Embryonic facial prominence (tissue), 1 donor: Measurements from ENCODE around the gene LHFPL6.

ENCODE experiments used
- DNase-seq: peaks from one replicate; pipeline ENCODE4 v3.0.0-alpha.2; 2016; ENCODE audit errors: extremely low spot score

LHFPL6 gene

DNA sequence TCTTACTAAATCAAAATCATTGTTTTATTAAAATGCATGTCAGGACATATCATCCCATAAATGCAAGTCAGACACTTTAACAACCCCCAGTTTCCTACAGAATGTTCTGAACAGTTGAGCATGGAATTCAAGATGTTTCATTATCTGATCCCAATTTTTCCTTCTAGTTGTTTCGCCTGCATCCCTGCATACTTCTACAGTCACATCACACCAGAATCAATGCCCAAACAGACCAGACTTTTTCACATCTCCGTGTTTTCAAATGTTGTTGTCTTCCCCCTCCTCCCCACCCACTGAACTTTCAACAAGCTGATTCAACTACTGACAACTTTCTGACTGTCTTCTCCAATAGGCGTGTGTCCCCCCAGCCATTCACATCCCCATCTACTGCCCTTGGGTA lies 48.6 kb downstream of the LHFPL6 start:
- DNase-seq = no peak

DNA sequence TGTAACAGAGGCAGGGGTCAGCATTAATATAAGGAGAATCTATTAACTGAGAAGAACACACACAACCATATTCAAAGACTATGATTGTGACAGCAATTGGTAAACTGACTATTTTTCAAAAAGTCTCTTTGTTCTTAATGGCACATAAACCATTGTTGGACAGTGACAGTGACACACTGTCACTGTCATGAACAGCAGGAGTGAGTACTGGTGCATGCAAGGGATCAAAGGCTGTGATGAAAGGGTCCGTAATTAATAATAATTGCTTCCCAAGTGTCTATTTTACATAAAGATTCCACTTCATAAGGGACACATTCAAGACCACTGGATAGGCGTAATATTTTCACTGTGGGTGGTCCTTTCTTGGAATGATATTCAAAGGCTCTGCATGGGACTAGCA lies 50.7 kb downstream of the LHFPL6 start:
- no peak for DNase-seq

DNA sequence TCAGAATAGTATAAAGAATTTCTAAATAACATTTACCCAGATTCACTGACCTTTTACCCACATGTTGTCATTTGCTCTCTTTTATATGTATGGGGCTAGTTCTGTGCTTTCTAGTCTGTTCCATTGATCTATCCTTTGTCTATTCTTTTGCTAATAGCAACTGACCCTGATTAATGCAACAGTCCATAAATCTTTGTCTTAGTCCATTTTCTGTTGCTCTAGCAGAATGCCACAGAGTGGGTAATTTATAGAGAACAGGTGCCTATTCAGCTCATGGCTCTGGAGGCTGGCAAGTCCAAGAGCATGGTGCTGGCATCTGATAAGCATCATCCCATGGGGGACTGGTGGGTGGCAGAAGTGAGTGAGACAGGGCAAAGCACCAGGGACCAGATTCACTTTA lies 52.1 kb downstream of the LHFPL6 start:
- no peak for DNase-seq

DNA sequence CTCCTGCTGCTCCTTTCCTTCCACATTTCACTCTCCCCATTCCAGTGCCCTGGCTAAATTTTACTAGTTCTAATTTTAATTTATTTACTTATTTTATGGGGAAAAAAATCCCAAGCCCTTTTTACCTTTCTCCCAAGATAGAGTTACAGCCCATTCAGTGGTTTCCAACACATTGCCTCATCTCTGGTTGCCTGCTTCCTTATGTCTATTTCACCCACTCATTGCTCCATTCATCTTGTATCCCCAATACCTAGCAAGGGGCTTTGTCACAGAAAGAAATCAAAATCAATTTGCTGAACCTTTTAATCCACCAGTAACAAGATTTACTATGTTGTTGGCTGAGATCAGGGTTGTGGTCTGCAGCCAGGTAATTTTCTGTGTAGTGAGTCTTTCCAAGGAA lies 55.9 kb downstream of the LHFPL6 start:
- no peak for DNase-seq

DNA sequence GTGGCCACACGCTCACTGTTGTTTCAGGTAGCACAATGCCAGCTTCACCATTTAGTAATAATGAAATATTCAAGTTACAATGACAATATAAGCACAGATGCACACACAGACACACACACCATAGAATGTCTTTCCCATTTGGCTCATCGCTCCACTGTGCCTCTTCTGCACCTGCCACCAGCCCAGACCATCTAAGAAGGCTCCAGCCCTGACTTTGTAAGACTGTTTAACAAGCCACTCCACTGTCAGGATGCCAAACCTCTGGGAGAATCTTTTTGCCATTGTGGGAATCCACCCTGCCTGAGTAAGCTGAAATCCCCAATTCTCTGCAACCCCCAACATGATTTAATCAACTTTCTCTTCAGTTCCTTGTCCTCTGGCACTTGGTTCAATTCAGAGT lies 60.6 kb downstream of the LHFPL6 start:
- no peak for DNase-seq

DNA sequence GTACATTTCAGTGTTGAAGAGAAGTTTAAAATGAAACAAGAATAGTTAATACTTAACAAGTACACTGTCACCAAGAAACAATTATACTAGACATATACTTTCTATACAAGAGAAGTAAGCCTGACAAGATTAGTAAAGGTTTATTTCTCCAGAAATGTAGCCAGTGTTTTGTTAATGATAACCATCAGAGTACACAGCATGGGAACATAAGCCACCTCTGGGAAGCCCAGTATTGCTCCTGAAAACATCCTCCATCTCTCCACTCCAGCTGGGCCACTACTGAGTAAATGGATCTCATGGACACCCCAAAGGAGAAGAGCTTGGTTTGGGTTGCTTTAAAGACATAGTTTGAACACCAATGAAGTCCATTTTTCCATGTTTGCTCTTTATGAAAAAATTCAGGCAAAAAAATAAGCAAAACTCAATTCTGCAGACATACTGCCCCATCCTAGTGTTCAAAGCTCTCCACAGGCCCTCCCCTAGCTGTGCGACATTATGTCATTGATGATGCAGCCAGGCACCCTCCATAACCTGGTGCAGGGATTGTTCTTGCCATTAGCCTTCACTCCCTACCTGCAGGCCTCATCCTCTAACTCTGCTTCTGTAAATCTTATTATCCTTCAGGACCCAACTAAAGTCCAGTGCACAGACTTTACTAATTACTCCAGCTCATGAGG lies 61.9 kb downstream of the LHFPL6 start:
- no peak for DNase-seq

DNA sequence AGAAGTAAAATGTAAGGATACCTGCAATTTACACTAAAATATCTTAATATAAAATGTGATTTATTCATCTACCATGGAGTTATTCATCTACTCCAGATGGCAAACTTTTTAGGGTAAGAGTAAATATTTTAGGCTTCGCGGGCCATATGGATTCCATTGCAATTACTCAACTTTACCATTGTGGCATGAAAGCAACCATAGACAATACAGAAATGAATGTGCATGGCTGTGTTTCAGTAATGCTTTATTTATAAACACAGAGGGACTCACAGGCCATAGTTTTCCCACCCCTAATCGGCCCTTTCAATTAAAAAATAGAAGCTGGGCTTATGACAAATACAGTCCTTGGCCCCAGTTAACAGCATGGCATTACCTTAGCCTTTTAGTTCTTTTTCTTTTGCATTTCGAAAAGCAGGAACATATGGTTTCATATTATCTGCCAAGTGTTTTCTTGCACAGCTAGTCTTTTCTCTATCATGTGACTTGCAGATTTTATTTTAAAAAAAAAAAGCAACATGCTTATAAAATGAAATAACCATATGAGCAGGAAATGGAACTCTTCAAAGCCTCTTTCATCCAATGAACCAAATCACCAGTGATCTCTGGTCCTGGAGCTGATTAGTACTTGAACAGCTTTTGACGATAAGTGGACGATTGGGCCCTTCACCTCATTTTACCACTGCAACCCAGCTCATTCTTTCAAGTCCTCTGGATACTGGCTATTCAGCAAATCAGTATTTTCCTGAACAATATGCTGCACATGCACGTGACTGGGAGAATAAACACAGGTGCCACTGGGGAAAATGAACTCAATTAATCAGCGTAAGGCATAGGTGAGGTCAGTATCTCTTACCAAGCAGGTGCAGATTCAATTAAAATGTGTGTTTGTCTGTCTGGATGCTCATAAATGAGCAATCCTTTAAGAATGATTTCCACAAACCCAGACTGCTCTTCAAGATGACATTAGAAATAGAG lies 63.9 kb downstream of the LHFPL6 start:
- no peak for DNase-seq

DNA sequence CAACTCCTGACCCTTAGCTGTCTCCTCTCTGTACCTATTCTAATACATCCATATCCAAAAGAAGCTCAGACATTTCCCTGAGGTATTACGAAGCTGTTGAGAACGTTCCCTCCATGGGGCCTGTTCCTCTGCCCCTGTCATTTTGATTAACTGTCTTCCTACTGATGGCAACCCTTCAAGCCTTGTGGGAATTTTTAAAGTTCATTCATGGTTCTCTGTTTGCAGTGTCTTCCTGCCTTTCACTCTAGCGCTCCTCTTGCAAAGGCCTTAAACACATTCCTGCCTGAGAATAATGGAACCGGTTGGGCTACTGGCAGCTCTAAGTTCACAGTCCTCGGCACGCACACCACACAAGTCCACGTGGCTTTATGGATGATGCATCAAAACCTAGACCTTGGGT lies 66.1 kb downstream of the LHFPL6 start:
- DNase-seq = no peak

DNA sequence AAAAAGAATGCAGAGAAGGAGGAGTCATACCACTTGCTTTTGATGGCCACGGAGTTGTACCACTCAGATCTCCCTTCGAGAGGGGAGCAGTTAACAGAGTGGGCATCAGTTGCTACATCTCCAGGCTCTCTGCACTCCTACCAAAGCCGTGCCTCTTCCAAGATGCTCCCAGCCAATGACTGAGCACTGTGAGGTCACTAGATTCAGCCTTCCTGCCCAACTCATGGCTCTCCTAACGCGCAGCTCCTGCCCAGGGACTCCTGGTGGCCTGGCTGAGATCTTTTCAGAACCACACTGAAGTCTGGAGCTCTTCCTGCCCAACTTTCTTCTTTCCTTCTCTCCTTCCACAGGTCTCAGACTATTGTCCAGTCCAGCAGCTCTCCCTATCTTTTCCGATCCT lies 66.7 kb downstream of the LHFPL6 start:
- DNase-seq = no peak

DNA sequence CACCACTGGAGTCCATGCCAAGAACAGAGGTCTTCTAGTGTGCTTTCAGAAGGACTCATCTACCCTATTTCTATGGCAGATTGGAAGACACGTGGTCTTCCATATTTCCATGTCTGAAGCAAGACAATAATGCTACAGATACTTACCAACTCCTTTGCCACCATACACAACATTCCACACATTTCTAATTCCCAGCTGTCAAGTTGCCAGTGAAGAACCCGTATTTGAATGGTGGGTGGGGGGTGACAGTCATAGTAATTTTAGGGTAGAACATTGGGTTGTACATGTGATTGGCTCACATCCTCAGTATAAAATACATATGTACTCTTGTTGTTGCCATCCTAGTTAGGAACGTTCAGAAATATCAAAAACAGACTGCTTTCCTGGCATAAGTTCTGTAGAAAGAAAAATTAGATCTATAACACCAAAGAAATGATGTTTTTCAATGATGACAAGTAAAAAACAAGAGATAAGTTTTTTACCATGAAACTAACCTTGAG lies 69.3 kb downstream of the LHFPL6 start:
- DNase-seq = no peak

DNA sequence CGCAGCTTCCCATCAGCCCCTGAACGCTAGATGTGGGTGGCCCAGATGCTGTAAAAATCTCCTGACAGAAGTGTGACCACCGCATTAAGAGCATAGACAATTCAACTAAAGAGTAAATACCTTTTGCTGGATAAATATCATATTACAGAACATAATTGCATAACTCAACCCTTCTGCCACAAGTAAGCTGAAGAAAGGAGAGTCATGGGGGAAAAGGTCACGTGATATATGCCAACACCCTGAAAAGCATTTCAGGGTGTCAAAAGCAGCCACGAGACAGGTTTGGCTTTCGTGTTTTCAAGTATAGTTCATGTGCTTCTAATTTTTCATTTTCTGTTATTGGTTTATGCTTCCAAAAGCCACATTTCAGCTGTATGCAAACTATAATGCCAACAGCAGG lies 71.3 kb downstream of the LHFPL6 start:
- no peak for DNase-seq

DNA sequence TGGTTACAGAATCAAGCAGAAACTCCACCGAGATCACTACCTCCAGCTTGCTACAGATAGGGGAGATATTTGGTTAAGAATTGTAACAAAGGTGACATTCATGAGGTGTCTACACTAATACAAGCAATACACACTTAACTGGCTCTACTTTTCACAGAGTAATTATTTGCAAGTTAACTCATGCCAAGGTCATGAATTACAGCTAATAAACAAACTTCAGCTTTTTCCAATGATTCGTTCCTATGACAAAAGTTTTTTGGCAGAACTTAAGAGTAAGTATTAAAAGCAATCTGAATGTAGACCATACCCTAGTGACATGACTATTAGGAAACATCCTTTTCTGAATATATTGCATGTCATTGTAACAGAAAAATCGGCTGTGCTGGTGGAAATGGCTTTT lies 72.1 kb downstream of the LHFPL6 start:
- DNase-seq = no peak

DNA sequence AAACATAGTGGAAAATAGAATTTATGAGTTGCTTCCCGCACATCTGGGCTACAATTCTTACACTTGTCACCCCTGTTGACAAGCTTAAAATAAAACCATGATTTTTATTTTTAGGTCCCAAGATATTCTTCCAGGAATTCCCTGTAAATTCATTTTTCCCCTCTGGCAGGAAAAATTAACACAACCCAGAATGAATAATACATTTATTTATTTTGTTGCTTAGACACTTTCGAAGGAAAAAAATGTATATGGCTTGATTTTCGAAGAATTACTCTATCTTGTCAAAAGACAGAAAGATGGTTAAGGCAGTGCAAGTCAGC lies 74.4 kb downstream of the LHFPL6 start:
- no peak for DNase-seq

DNA sequence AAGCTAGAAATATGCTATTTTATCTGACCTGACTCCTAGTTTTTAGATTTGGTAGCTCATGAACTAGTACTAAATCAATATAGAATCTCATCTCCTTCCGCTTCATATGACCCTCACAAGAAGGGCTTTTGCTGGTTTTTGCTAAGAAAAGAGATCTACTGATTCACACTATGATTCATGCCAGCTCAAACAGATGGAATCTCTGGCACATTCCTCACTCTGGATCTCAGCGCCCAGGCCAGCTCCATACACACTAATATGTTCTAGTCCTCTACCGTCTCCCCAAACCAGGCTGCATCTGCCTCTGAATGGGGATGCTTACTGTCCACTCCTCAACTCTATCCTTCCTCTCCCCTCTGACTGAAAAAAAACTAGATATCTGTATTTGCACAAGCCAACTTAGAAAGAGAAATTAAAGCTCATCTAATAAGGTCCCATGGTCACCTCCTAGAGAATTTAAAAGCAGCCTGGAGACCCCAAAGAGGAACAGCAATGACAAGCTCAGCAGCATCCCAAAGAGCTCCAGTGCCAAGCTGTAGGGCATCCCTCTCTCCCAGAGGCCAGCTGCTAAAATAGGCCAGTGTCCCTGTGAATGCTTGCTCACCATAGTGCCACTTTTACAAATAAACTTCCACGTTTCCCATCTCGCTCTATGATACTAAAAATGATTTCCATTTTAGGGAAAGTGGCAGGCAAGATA lies 74.9 kb downstream of the LHFPL6 start:
- no peak for DNase-seq

DNA sequence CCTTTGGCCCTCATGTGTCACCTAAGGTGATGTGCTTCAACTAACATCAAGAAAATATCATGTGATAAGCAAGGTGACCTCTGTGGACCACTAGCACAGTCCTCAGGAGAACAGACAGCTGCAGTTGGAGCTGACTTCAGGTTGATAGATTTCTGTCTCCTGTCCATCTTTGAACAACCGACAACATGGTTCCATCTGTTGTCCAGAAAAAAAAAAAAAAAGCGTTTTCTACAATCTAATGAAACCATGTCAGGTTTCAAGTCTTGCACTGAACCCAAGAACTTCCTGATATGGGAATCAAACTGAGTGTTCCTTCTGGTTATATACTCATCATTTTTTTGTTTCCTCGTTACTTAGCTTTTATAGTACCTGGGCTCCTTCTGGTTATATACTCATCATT lies 75.7 kb downstream of the LHFPL6 start:
- no peak for DNase-seq

DNA sequence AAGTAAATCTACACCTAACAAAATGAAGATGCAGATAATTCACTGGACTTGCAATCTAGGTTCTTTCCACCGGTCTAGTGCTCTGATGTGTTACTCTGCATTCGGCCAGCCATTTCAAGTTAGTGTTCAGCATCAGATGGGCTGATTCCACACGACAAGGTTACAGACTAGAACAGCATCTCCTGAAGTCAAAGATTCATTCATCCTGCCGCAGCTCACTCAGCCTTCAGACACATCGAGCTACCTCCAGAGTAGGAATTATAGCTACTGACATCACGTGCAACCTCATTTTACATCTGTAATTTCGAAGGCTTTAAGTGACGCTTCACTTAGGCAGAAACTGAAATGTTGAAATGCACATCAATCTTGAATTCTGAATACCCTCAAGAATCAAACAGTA lies 76.5 kb downstream of the LHFPL6 start:
- no peak for DNase-seq

DNA sequence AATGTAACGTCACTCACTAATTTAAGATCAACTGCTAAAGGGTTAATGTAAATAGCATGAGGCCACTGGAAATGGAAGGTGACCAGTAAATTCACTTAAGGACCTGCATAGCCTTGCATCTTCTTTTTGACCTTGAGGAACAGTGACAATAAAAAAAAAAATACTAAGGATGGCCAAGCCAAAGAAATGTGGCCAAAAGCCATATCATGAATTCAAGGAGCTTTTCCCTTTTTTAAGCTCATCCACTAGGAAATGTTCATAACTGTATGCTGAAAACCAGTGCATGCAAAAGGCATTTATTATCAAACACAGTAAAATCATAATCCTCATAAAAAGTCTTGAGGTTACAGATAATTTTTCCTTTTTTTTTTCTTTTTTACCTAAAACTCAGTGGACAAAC lies 77.5 kb downstream of the LHFPL6 start:
- no peak for DNase-seq

DNA sequence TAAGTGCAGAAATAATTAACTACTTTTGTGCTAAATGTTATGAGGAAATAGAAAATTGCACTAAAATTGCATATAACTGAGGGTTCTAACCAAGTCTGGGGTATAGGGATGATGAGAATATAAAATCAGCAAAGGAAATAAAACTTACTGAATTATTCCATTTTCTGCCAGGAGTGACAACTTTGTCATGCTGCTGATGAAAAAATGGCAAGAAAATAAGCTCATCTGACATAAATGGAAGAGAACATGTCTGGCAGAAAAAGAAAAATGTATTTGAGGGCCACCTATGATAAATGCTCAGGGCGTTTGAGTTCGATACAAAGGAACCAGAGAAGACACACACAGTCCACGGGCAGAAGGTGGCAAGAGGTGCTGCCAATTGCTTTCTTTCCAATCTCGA lies 78.2 kb downstream of the LHFPL6 start:
- no peak for DNase-seq

DNA sequence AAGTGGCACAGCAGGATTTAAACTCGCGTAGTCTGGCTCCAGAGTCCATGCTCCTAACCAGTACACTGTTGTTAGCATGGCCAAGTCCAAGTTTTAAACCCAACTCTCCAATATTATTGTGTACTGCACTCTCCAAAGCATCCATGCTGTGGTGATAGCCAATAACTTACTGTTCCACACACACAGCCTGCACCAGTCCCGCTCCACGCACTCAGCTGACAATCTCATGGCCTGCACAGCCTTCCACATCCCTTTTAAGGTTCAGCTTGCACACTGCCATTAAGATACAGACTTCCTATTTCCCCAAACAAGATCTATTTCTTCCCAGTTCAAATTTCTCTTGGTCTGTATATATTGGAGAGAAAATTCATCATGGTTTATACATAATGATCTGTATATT lies 80.7 kb downstream of the LHFPL6 start:
- DNase-seq = no peak

DNA sequence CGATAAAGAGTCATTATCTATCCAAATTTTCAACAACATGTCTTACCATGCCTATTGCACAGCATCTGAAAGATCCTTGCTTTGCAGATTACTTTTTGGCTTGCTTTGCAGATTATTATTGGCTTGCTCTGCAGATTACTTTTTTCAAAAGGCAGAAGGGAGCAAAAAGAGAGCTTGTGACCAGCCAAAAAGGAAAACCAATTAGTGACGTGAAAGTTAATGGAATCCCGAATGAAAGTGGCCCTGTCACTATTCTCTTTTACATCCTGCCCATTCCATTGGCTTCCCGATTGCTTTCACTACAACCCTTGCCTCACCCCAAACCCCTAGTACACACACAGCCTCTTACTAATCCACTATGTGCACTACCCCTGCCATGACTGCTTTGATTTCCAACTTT lies 81.3 kb downstream of the LHFPL6 start:
- DNase-seq = no peak

DNA sequence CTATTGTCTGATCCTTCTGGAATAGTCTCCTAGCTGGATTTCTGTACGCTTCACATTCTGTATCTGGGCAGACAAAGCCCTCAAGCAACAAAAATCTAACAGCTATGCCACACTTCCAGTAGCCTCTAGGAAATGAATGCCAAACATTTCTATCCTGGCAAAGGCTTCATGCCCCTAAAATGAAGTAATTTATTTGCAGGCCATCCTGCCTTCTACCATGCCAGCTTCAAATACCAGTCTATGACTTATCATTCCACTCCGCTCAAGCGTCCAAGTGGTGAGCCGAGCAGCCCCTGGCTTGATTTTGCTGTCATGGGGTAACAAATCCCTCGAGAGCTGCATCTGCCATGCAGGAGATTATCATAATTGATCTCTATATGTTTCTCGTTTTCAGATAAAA lies 86.9 kb downstream of the LHFPL6 start:
- DNase-seq = no peak

DNA sequence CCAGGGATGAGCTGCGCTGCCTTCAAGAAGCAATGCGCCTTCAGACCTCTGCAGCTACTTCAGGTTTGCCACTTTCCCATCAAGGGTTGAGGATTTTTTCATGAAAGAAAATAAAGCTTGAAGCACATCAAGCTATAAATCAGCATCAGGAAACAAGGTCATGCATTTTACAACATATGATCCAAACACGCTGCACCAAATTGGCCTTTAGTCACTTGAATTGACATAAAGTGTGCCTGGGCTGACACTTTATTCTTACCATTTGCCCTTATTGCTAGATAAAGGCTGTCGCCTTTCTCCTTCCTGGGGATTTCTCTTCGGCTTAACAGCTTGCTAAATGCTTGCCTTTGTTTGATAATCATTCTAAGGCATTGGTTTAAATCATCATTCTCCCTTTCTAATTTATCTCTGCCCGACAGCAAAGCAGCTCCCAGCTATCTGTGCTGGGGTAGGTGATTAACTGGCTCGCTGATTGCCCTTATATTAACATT lies 87.7 kb downstream of the LHFPL6 start:
- DNase-seq = no peak

DNA sequence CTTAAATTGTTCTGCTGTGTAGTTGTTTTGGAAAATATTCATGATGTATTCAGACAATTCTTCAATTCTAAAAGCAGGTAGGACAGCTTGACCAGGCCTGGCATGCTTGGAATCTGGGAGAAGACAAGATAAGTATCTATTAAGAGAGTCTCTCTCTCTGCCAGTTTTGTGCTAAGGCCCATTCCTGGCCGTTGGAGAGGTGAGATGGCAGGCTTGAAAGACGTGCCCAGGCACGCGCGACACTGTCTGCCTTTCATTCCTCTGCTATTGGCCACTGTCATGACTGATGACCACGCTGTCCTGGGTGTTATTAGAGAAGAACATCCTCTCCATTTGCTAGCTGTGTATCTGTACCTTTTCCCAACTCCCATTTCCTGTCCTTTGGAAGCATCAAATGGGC lies 90.3 kb downstream of the LHFPL6 start:
- DNase-seq = no peak
